H1 (cell line): Measurements from ENCODE around the gene NEK10. TPM values are rescaled to one million over a fixed set of nuclear protein-coding genes. Genes with fewer than 3 reads are reported as not detected.

ENCODE experiments used
- ATF3 ChIP-seq: IDR thresholded peaks from 2 replicates; pipeline ENCODE4 v1.6.1; 2011; ENCODE audit warnings: low read depth, mild to moderate bottlenecking, low read length; ENCODE audit not compliant: insufficient read depth
- GABPA ChIP-seq: IDR thresholded peaks from 2 replicates; pipeline ENCODE4 v1.6.1; 2011; ENCODE audit warnings: mild to moderate bottlenecking, low read length, moderate library complexity, borderline replicate concordance; ENCODE audit not compliant: insufficient read depth
- SIN3A ChIP-seq, 2 experiments: IDR thresholded peaks in 1 of 2; conservative IDR thresholded peaks in 1 of 2; 2 replicates each; pipeline ENCODE4 v1.6.1; 2011 to 2012; ENCODE audit warnings: low read length in 2 of 2, improper control_type of control experiment in 1 of 2, low read depth in 1 of 2, mild to moderate bottlenecking in 1 of 2
- polyA plus RNA-seq, 7 experiments: library from polyadenylated mRNA; depleted of rRNA in 3 of 7; stranded (reverse) in 5 of 7; unstranded in 2 of 7; fragments of >200 nt in 5 of 7; fragments of 200-250 nt in 2 of 7; gene quantifications; 1 replicate in 5 of 7; 2 replicates in 1 of 7; 4 replicates in 1 of 7; pipeline versions ENCODE4 v1.2.1 to v1.2.3, GENCODE V29; 2011 to 2013; ENCODE audit warnings: missing spikeins in 2 of 7, mixed read lengths in 2 of 7
- total RNA-seq: library from RNA; stranded (reverse); fragmentation: NEBNext Ultra II Directional; extraction: Animal tissue kit (Norgen Biotek cat#: 25700); gene quantifications from 2 replicates; pipeline ENCODE4 v1.2.1, GENCODE V29; 2021

The NEK10 gene
- total and polyA plus RNA-seq, 2 of the 8 experiments (the other 6 are each of a cell fraction or from before 2014, with no cell fraction given): 0.18 to 0.50 TPM

- TF ChIP-seq GABPA (no peak), SIN3A (conservative IDR thresholded peaks at IDR 0.05 in 1 of 2, IDR thresholded peaks at IDR 0.05 in 1 of 2; ENCODE audit: low read depth in 1 of 2, low read length in 2 of 2) (no peak), ATF3 (no peak)
Observed at GRCh38 chr3:27252646-27253045, 116.5 kb downstream of the NEK10 start (continued).
